Renal pelvis (tissue), 4 donors: ENCODE measurements around the gene RFX7. TPM values are rescaled to one million over a fixed set of nuclear protein-coding genes. Genes with fewer than 3 reads are reported as not detected.
"Not testable (repeated sequence)": the region's sequence is repeated elsewhere in the genome, so short reads cannot be mapped to it uniquely, and the experiment has no call there.

Experiments used
- DNase-seq: peaks from one replicate; pipeline ENCODE4 v3.0.0-alpha.2; 2013
- polyA plus RNA-seq, 3 donors: library from polyadenylated mRNA; unstranded; fragments of 120-200 nt; gene quantifications; one replicate each; pipeline ENCODE4 v1.2.1, GENCODE V29; 2013; ENCODE audit not compliant: insufficient read length in 3 of 3

Gene RFX7
- polyA plus RNA-seq, 3 donors, result 21.8 to 22.0 (median 21.8) TPM

GRCh38 chr15:56207092-56207491, 36.6 kb downstream of the RFX7 start:
- DNase-seq, result no peak

GRCh38 chr15:56205061-56205876, 38.4 kb downstream of the RFX7 start:
- DNase-seq, result no peak

GRCh38 chr15:56203312-56203922, 40.3 kb downstream of the RFX7 start:
- not testable (repeated sequence) for DNase-seq

- DNase-seq, result no peak
These were observed 41.0 kb downstream of the RFX7 start for GRCh38 chr15:56202701-56203100.

GRCh38 chr15:56199038-56199437, 44.6 kb downstream of the RFX7 start:
- no peak for DNase-seq

GRCh38 chr15:56194035-56194434, 49.6 kb downstream of the RFX7 start:
- DNase-seq, result no peak

GRCh38 chr15:56192659-56193442, 50.8 kb downstream of the RFX7 start:
- DNase-seq, result no peak

GRCh38 chr15:56187665-56188064, 56.0 kb downstream of the RFX7 start:
- no peak for DNase-seq

- DNase-seq, result no peak
These were observed 57.7 kb downstream of the RFX7 start for GRCh38 chr15:56185980-56186379.

GRCh38 chr15:56184516-56184915, 59.2 kb downstream of the RFX7 start:
- DNase-seq, result no peak

- no peak for DNase-seq
These were observed 62.8 kb downstream of the RFX7 start for GRCh38 chr15:56180851-56181250.

GRCh38 chr15:56176996-56177395, 66.7 kb downstream of the RFX7 start:
- DNase-seq, result no peak

- no peak for DNase-seq
These were observed 67.9 kb downstream of the RFX7 start for GRCh38 chr15:56175788-56176187.

GRCh38 chr15:56174649-56175048, 69.0 kb downstream of the RFX7 start:
- DNase-seq, result no peak

GRCh38 chr15:56168394-56168793, 75.3 kb downstream of the RFX7 start:
- no peak for DNase-seq

GRCh38 chr15:56165234-56165633, 78.4 kb downstream of the RFX7 start:
- DNase-seq, result no peak

- DNase-seq, result no peak
These were observed 82.7 kb downstream of the RFX7 start for GRCh38 chr15:56160966-56161365.

GRCh38 chr15:56156877-56157276, 86.8 kb downstream of the RFX7 start:
- no peak for DNase-seq

- not testable (repeated sequence) for DNase-seq
These were observed 88.4 kb downstream of the RFX7 start for GRCh38 chr15:56155278-56155677.

- not testable (repeated sequence) for DNase-seq
These were observed 88.9 kb downstream of the RFX7 start for GRCh38 chr15:56154768-56155167.

GRCh38 chr15:56150204-56150603, 93.5 kb downstream of the RFX7 start:
- no peak for DNase-seq

GRCh38 chr15:56148064-56148463, 95.6 kb downstream of the RFX7 start:
- peak; percentile 1 for DNase-seq

GRCh38 chr15:56146756-56147155, 96.9 kb downstream of the RFX7 start:
- no peak for DNase-seq
